CD4-positive, alpha-beta T cell (primary cell): ENCODE measurements around the gene CSRNP3. TPM values are rescaled to one million over a fixed set of nuclear protein-coding genes. Genes with fewer than 3 reads are reported as not detected.

Experiments
- ATAC-seq: fragments of 200-7000 bp; cut with Tn5 transposase; one replicate; pipeline ENCODE4 v1.10.0; 2022; ENCODE audit warnings: mild to moderate bottlenecking; ENCODE audit not compliant: poor library complexity
- CTCF ChIA-PET: fragments of 350-600 bp; sonication (Branson Sonifier 250); formaldehyde crosslinking; loops from one replicate; lab custom pipeline; 2021; ENCODE audit warnings: antibody characterized with exemption, inconsistent platforms; lab: Charles Lee
- POLR2A ChIA-PET: fragments of 350-600 bp; sonication (Branson Sonifier 250); formaldehyde crosslinking; loops from one replicate; lab custom pipeline; 2021; ENCODE audit warnings: antibody characterized with exemption, inconsistent platforms; lab: Charles Lee
- DNase-seq, 14 experiments: peaks; one replicate each; pipeline ENCODE4 v3.0.0-alpha.2; 2013 to 2020; ENCODE audit warnings: mixed read lengths in 2 of 14
- H3K27ac ChIP-seq, 2 donors: one replicate each; pipeline versions ENCODE4 v1.5.1 to v1.7.0; 2013; ENCODE audit warnings: low read length in 2 of 2, low read depth in 1 of 2, mild to moderate bottlenecking in 1 of 2
- H3K27me3 ChIP-seq, 2 experiments: 1 replicate in 1 of 2; 2 replicates in 1 of 2; pipeline versions ENCODE4 v1.6.1 to v1.7.0; 2013; ENCODE audit warnings: low read length in 2 of 2, control low read depth in 1 of 2, mild to moderate bottlenecking in 1 of 2, moderate library complexity in 1 of 2; ENCODE audit not compliant: insufficient read depth in 2 of 2, control insufficient read depth in 1 of 2
- H3K36me3 ChIP-seq: one replicate; pipeline ENCODE4 v1.6.1; 2013; ENCODE audit warnings: low read length, control low read depth; ENCODE audit not compliant: insufficient read depth
- H3K4me1 ChIP-seq: one replicate; pipeline ENCODE4 v1.6.1; 2013; ENCODE audit warnings: low read length, control low read depth; ENCODE audit not compliant: insufficient read depth
- H3K4me3 ChIP-seq: one replicate; pipeline ENCODE4 v1.5.1; 2013; ENCODE audit warnings: mild to moderate bottlenecking, low read length, moderate library complexity
- H3K9me3 ChIP-seq, 2 experiments: 1 replicate in 1 of 2; 2 replicates in 1 of 2; pipeline versions ENCODE4 v1.6.1 to v1.7.0; 2013; ENCODE audit warnings: low read length in 2 of 2, mild to moderate bottlenecking in 2 of 2, control low read depth in 1 of 2, moderate library complexity in 1 of 2; ENCODE audit not compliant: control insufficient read depth in 1 of 2, insufficient read depth in 1 of 2
- H3K27ac Mint-ChIP-seq: one replicate; pipeline ENCODE4 v1.8.0; 2020; ENCODE audit warnings: mixed read lengths
- H3K27me3 Mint-ChIP-seq: one replicate; pipeline ENCODE4 v1.8.0; 2021; ENCODE audit warnings: mixed read lengths
- H3K36me3 Mint-ChIP-seq: one replicate; pipeline ENCODE4 v1.8.0; 2021; ENCODE audit warnings: low read depth, mixed read lengths
- H3K4me1 Mint-ChIP-seq: one replicate; pipeline ENCODE4 v1.8.0; 2021; ENCODE audit warnings: low read depth, mixed read lengths
- H3K4me3 Mint-ChIP-seq: one replicate; pipeline ENCODE4 v1.8.0; 2020; ENCODE audit warnings: mild to moderate bottlenecking, mixed read lengths
- H3K9me3 Mint-ChIP-seq: one replicate; pipeline ENCODE4 v1.8.0; 2020; ENCODE audit warnings: mixed read lengths
- intact Hi-C, 2 experiments: fragments of 100-400 bp; cut with DNase I in 1 of 2; cut with micrococcal nuclease in 1 of 2; formaldehyde crosslinking; loops; one replicate each; pipeline versions ENCODE4 v1.15.1 to v1.9.0; 2023 to 2025; cut with DNase I, micrococcal nuclease
- total RNA-seq, 174 experiments: library from RNA in 2 of 174; stranded (reverse) in 2 of 174; gene quantifications; one replicate each; pipeline ENCODE4 v1.2.3 and lab custom pipeline; 2021 to 2026
- TF ChIP-seq, protein P1 (sequence below): fragments of 200-600 bp; IDR thresholded peaks from one replicate; pipeline ENCODE4 v1.8.0; 2022; ENCODE audit warnings: antibody characterized with exemption, mild to moderate bottlenecking

CSRNP3 gene
- total RNA-seq, 2 experiments from 2014 or later, result not detected

DNA sequence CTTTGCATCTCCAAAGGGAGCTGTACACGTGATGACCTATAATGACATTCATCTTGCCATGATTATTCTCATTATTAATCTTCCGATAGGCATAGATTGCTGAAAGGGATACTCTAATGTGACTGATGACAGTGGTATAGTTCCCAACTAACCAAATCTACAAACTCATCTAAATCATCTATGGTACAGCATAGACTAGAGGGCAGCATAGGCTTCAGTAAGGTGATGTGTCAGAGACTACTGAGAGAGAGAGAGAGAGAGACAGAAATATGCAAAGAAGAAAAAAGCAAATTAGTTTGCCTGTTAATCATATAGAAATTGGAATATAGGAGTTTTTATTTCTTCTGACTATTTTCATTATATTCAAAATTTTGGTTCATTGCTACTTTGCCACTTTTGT, 89.3 kb downstream of the CSRNP3 start:
- TF ChIP-seq, protein P1, sequence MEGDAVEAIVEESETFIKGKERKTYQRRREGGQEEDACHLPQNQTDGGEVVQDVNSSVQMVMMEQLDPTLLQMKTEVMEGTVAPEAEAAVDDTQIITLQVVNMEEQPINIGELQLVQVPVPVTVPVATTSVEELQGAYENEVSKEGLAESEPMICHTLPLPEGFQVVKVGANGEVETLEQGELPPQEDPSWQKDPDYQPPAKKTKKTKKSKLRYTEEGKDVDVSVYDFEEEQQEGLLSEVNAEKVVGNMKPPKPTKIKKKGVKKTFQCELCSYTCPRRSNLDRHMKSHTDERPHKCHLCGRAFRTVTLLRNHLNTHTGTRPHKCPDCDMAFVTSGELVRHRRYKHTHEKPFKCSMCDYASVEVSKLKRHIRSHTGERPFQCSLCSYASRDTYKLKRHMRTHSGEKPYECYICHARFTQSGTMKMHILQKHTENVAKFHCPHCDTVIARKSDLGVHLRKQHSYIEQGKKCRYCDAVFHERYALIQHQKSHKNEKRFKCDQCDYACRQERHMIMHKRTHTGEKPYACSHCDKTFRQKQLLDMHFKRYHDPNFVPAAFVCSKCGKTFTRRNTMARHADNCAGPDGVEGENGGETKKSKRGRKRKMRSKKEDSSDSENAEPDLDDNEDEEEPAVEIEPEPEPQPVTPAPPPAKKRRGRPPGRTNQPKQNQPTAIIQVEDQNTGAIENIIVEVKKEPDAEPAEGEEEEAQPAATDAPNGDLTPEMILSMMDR, result no peak
- Histone ChIP-seq H3K4me1 (no peaks in the 10 kb centered on the region), H3K36me3 (no peaks in the 10 kb centered on the region), H3K9me3 (no peaks in the 10 kb centered on the region), H3K27me3 (no peaks in the 10 kb centered on the region), H3K27ac (no peak overlapping the region), H3K4me3 (no peak overlapping the region)
- no peaks in the 10 kb centered on the region for H3K36me3 Mint-ChIP-seq
- CTCF ChIA-PET, result no interaction called here
- DNase-seq (no peak), ATAC-seq (no peak)
- H3K27ac Mint-ChIP-seq, result no peak overlapping the region
- intact Hi-C loops, result no loop called here
- POLR2A ChIA-PET, result no interaction called here
- H3K9me3 Mint-ChIP-seq, result no peaks in the 10 kb centered on the region
- H3K4me1 Mint-ChIP-seq, result no peaks in the 10 kb centered on the region
- H3K27me3 Mint-ChIP-seq, result no peaks in the 10 kb centered on the region
- no peak overlapping the region for H3K4me3 Mint-ChIP-seq

GRCh38 chr2:165560377-165560988, 91.0 kb downstream of the CSRNP3 start:
- no peaks in the 10 kb centered on the region for H3K4me1 ChIP-seq
- no peaks in the 10 kb centered on the region for H3K27me3 ChIP-seq
- TF ChIP-seq, protein P1, result no peak
- intact Hi-C loops, result no loop called here
- no peak overlapping the region for H3K27ac ChIP-seq
- Mint-ChIP-seq H3K27ac (no peak overlapping the region), H3K27me3 (no peaks in the 10 kb centered on the region), H3K4me1 (no peaks in the 10 kb centered on the region), H3K9me3 (no peaks in the 10 kb centered on the region), H3K36me3 (no peaks in the 10 kb centered on the region), H3K4me3 (no peak overlapping the region)
- CTCF ChIA-PET, result no interaction called here
- no peak for DNase-seq
- POLR2A ChIA-PET, result no interaction called here
- H3K36me3 ChIP-seq, result no peaks in the 10 kb centered on the region
- H3K9me3 ChIP-seq, result no peaks in the 10 kb centered on the region
- no peak for ATAC-seq
- no peak overlapping the region for H3K4me3 ChIP-seq

- no peaks in the 10 kb centered on the region for H3K36me3 ChIP-seq
- Mint-ChIP-seq H3K36me3 (no peaks in the 10 kb centered on the region), H3K4me3 (no peak overlapping the region), H3K27ac (no peak overlapping the region), H3K27me3 (no peaks in the 10 kb centered on the region), H3K4me1 (no peaks in the 10 kb centered on the region), H3K9me3 (no peaks in the 10 kb centered on the region)
- CTCF ChIA-PET, result no interaction called here
- ATAC-seq, result no peak
- intact Hi-C loops, result no loop called here
- no peaks in the 10 kb centered on the region for H3K9me3 ChIP-seq
- no peak overlapping the region for H3K27ac ChIP-seq
- TF ChIP-seq, protein P1, result no peak
- H3K4me3 ChIP-seq, result no peak overlapping the region
- POLR2A ChIA-PET, result no interaction called here
- no peaks in the 10 kb centered on the region for H3K27me3 ChIP-seq
- H3K4me1 ChIP-seq, result no peaks in the 10 kb centered on the region
- no peak for DNase-seq
Measured at GRCh38 chr2:165561516-165561915, 92.0 kb downstream of the CSRNP3 start.
